Neural cell (in vitro differentiated cells): ENCODE results near the gene PHF21A. TPM values are rescaled to one million over a fixed set of nuclear protein-coding genes. Genes with fewer than 3 reads are reported as not detected.

ENCODE experiments used
- H2AFZ ChIP-seq: fragments of 200-600, 300-800 bp; sonication (generic), shearing (Covaris generic); 2 replicates; pipeline ENCODE4 v1.6.0; 2014; ENCODE audit warnings: low read depth, mild to moderate bottlenecking, antibody characterized with exemption, low read length, moderate library complexity
- H3F3A ChIP-seq: fragments of 200-600 bp; shearing (Covaris generic); 2 replicates; pipeline ENCODE4 v1.6.1; 2016; ENCODE audit warnings: mild to moderate bottlenecking, moderate library complexity, mixed read lengths, antibody characterized with exemption, low read length; ENCODE audit not compliant: insufficient read depth, poor library complexity, severe bottlenecking
- H3K27ac ChIP-seq: fragments of 200-600, 300-800 bp; sonication (generic), shearing (Covaris generic); 2 replicates; pipeline ENCODE4 v1.5.1; 2014; ENCODE audit warnings: mild to moderate bottlenecking, low read length, moderate library complexity
- H3K27me3 ChIP-seq: fragments of 300-800, 200-600 bp; sonication (generic), shearing (Covaris generic); 2 replicates; pipeline ENCODE4 v1.6.0; 2014; ENCODE audit warnings: mild to moderate bottlenecking, low read depth, low read length, moderate library complexity; ENCODE audit not compliant: insufficient read depth
- H3K36me3 ChIP-seq: fragments of 300-800, 200-600 bp; sonication (generic), shearing (Covaris generic); 2 replicates; pipeline ENCODE4 v1.5.1; 2014; ENCODE audit warnings: mild to moderate bottlenecking, antibody characterized with exemption, low read length, moderate library complexity; ENCODE audit not compliant: insufficient read depth
- H3K4me2 ChIP-seq: fragments of 300-800, 200-600 bp; sonication (generic), shearing (Covaris generic); 2 replicates; pipeline ENCODE4 v1.6.0; 2014; ENCODE audit warnings: mild to moderate bottlenecking, low read length
- H3K4me3 ChIP-seq: fragments of 300-800, 200-600 bp; sonication (generic), shearing (Covaris generic); 2 replicates; pipeline ENCODE4 v1.5.1; 2014; ENCODE audit warnings: mild to moderate bottlenecking, low read length, moderate library complexity
- H3K79me2 ChIP-seq: fragments of 200-600 bp; shearing (Covaris generic); replicated peaks from 2 replicates; pipeline ENCODE4 v1.6.0; 2014; ENCODE audit warnings: mild to moderate bottlenecking, low read length, moderate library complexity; ENCODE audit not compliant: insufficient read depth
- H3K9ac ChIP-seq: fragments of 300-800, 200-600 bp; sonication (generic), shearing (Covaris generic); 2 replicates; pipeline ENCODE4 v1.6.1; 2016; ENCODE audit warnings: mild to moderate bottlenecking, low read length, mixed read lengths
- H3K9me2 ChIP-seq: fragments of 200-600 bp; shearing (Covaris generic); 2 replicates; pipeline ENCODE4 v1.6.1; 2016; ENCODE audit warnings: mild to moderate bottlenecking, low read length, mixed read lengths; ENCODE audit not compliant: insufficient read depth
- H3K9me3 ChIP-seq: fragments of 200-600, 300-800 bp; sonication (generic), shearing (Covaris generic); 2 replicates; pipeline ENCODE4 v1.6.1; 2016; ENCODE audit warnings: mild to moderate bottlenecking, mixed run types, low read length, moderate library complexity, mixed read lengths
- H4K20me1 ChIP-seq: fragments of 200-600 bp; shearing (Covaris generic); 2 replicates; pipeline ENCODE4 v1.6.1; 2016; ENCODE audit warnings: mild to moderate bottlenecking, mixed run types; ENCODE audit not compliant: insufficient read depth
- CTCF ChIP-seq: fragments of 450-650 bp; IDR thresholded peaks from 2 replicates; pipeline ENCODE4 v1.5.1; 2014; ENCODE audit warnings: antibody characterized with exemption, mild to moderate bottlenecking, moderate library complexity; ENCODE audit not compliant: poor library complexity, severe bottlenecking
- EP300 ChIP-seq: fragments of 450-650 bp; conservative IDR thresholded peaks from 2 replicates; pipeline ENCODE4 v1.6.1; 2014; ENCODE audit warnings: antibody characterized with exemption, mild to moderate bottlenecking, moderate library complexity; ENCODE audit not compliant: poor library complexity, severe bottlenecking
- EZH2 ChIP-seq: fragments of 200-600, 300-800 bp; shearing (Covaris generic), sonication (generic); IDR thresholded peaks from 2 replicates; pipeline ENCODE4 v1.6.1; 2014; ENCODE audit warnings: antibody characterized with exemption, low read length, borderline replicate concordance, mild to moderate bottlenecking; ENCODE audit not compliant: insufficient read depth, poor library complexity, severe bottlenecking
- MXI1 ChIP-seq: fragments of 450-650 bp; conservative IDR thresholded peaks from 2 replicates; pipeline ENCODE4 v1.6.1; 2014; ENCODE audit warnings: antibody characterized with exemption, mild to moderate bottlenecking; ENCODE audit not compliant: poor library complexity, severe bottlenecking
- POLR2AphosphoS5 ChIP-seq: IDR thresholded peaks from 2 replicates; pipeline ENCODE4 v1.6.1; 2012
- RAD21 ChIP-seq: fragments of 450-650 bp; conservative IDR thresholded peaks from 2 replicates; pipeline ENCODE4 v1.6.1; 2014; ENCODE audit warnings: antibody characterized with exemption, mild to moderate bottlenecking, moderate library complexity
- REST ChIP-seq: IDR thresholded peaks from 2 replicates; pipeline ENCODE4 v1.6.1; 2012; ENCODE audit warnings: borderline replicate concordance
- SMC3 ChIP-seq: fragments of 450-650 bp; conservative IDR thresholded peaks from 2 replicates; pipeline ENCODE4 v1.6.1; 2014; ENCODE audit warnings: antibody characterized with exemption, mild to moderate bottlenecking, moderate library complexity; ENCODE audit not compliant: poor library complexity
- TAF1 ChIP-seq: IDR thresholded peaks from 2 replicates; pipeline ENCODE4 v1.6.1; 2012; ENCODE audit warnings: low read depth
- polyA plus RNA-seq: library from polyadenylated mRNA; depleted of rRNA; stranded (reverse); fragments of >200 nt; gene quantifications from 2 replicates; pipeline ENCODE4 v1.2.3, GENCODE V29; 2014

The PHF21A gene
- polyA plus RNA-seq, 1 donor from 2014 or later: 31.7 TPM

GRCh38 chr11:45905095-45905494 is 216.2 kb downstream of the PHF21A start:
- peaks cover 3% of the 10 kb centered on the region for H4K20me1 ChIP-seq
- no peak overlapping the region for H3K9ac ChIP-seq
- H3K27ac ChIP-seq: no peak overlapping the region
- H2AFZ ChIP-seq: no peak overlapping the region
- no peaks in the 10 kb centered on the region for H3F3A ChIP-seq
- no peak for TF ChIP-seq SMC3
- no peak for TF ChIP-seq CTCF
- TF ChIP-seq RAD21: no peak
- TF ChIP-seq POLR2AphosphoS5: no peak
- TF ChIP-seq EZH2: no peak
- TF ChIP-seq TAF1: no peak
- TF ChIP-seq MXI1: no peak
- no peak for TF ChIP-seq REST
- no peak for TF ChIP-seq EP300
- no peaks in the 10 kb centered on the region for H3K27me3 ChIP-seq
- no peaks in the 10 kb centered on the region for H3K9me3 ChIP-seq
- no peak overlapping the region for H3K4me3 ChIP-seq
- no peaks in the 10 kb centered on the region for H3K36me3 ChIP-seq
- H3K79me2 ChIP-seq: peaks cover 26% of the 10 kb centered on the region
- H3K9me2 ChIP-seq: no peaks in the 10 kb centered on the region
- H3K4me2 ChIP-seq: no peak overlapping the region

DNA sequence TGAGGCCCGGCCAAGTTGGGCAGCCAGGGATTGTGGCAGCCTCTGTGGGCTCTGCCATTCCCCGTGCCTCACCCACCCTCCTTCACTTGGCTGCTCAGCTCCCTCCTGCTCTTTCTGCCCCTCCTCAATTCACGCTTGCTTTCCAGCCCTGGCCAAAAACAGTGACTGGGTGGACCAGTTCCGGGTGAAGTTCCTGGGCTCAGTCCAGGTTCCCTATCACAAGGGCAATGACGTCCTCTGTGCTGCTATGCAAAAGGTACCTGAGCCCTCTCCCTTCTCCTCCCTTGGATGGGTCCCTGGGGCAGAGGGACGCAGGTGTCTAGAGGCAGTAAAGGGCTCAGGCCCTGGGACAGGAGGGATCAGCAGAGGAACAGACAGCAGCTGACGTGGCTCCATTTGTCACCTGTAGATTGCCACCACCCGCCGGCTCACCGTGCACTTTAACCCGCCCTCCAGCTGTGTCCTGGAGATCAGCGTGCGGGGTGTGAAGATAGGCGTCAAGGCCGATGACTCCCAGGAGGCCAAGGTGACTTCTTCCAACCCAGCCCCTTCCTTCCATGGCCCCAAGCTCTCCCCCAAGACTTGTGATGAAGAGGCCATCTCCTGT is 216.8 kb downstream of the PHF21A start:
- no peaks in the 10 kb centered on the region for H3F3A ChIP-seq
- no peak overlapping the region for H3K9ac ChIP-seq
- no peak overlapping the region for H2AFZ ChIP-seq
- H4K20me1 ChIP-seq: peaks cover 3% of the 10 kb centered on the region
- TF ChIP-seq RAD21 (no peak), POLR2AphosphoS5 (no peak), EZH2 (no peak), SMC3 (no peak), MXI1 (no peak), CTCF (no peak), TAF1 (no peak), REST (no peak)
- H3K36me3 ChIP-seq: no peaks in the 10 kb centered on the region
- H3K27ac ChIP-seq: no peak overlapping the region
- H3K4me2 ChIP-seq: no peak overlapping the region
- no peak overlapping the region for H3K4me3 ChIP-seq
- H3K9me3 ChIP-seq: no peaks in the 10 kb centered on the region
- H3K9me2 ChIP-seq: no peaks in the 10 kb centered on the region
- peaks cover 26% of the 10 kb centered on the region for H3K79me2 ChIP-seq
- H3K27me3 ChIP-seq: no peaks in the 10 kb centered on the region
